Tibial nerve (tissue), 4 donors: ENCODE data around the gene USH1G.

Experiments
- EP300 ChIP-seq, 2 donors: sonication (generic); formaldehyde crosslinking; IDR thresholded peaks; one replicate each; pipeline ENCODE4 v1.6.1; 2017; ENCODE audit warnings: antibody characterized with exemption in 2 of 2, mild to moderate bottlenecking in 1 of 2
- POLR2A ChIP-seq, 2 donors: fragments of 450-650 bp; IDR thresholded peaks; one replicate each; pipeline ENCODE4 v1.6.1; 2017; ENCODE audit warnings: antibody characterized with exemption in 2 of 2, mild to moderate bottlenecking in 2 of 2, moderate library complexity in 2 of 2
- TF ChIP-seq, protein P1 (sequence below), 5 experiments: fragments of 200-600 bp in 3 of 5; fragments of 450-650 bp in 2 of 5; sonication (generic) in 3 of 5; IDR thresholded peaks; one replicate each; pipeline ENCODE4 v1.5.1; 2016 to 2019; ENCODE audit warnings: antibody characterized with exemption in 5 of 5, mild to moderate bottlenecking in 3 of 5, moderate library complexity in 2 of 5

DNA sequence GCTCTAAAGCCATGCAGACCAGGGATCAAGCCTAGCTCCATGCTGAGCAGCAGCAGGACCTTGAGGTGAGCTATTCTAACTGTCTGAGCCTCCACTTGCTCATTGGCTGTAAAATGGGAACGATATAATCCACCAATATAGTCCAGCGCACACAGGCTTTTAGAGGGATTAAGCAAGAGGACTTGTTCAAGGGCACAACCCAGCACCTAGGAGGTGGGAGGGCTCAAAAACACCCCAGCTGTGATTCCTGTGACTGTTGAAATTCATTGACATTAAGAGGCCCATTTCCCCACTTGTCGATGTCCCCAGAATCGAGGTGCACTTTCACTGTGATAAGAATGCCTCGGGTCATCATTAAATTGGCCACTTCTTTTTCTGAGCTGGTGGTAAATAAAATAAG is 4.1 kb downstream of the USH1G start:
- TF ChIP-seq, protein P1, sequence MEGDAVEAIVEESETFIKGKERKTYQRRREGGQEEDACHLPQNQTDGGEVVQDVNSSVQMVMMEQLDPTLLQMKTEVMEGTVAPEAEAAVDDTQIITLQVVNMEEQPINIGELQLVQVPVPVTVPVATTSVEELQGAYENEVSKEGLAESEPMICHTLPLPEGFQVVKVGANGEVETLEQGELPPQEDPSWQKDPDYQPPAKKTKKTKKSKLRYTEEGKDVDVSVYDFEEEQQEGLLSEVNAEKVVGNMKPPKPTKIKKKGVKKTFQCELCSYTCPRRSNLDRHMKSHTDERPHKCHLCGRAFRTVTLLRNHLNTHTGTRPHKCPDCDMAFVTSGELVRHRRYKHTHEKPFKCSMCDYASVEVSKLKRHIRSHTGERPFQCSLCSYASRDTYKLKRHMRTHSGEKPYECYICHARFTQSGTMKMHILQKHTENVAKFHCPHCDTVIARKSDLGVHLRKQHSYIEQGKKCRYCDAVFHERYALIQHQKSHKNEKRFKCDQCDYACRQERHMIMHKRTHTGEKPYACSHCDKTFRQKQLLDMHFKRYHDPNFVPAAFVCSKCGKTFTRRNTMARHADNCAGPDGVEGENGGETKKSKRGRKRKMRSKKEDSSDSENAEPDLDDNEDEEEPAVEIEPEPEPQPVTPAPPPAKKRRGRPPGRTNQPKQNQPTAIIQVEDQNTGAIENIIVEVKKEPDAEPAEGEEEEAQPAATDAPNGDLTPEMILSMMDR (IDR thresholded peaks at IDR 0.05) = no peak
- TF ChIP-seq EP300 (IDR thresholded peaks at IDR 0.05) (no peak), POLR2A (IDR thresholded peaks at IDR 0.05) (no peak)
